Measurements from ENCODE around the gene GSDME.

Gene GSDME

GRCh38 chr7:24773646-24774045 lies 16.4 kb upstream of the GSDME start:
- H3K9me3 ChIP-seq = no peaks in the 10 kb centered on the region
- H3K27ac ChIP-seq = no peak overlapping the region

GRCh38 chr7:24769851-24770250 lies 12.6 kb upstream of the GSDME start:
- Histone ChIP-seq H3K36me3 (no peaks in the 10 kb centered on the region), H3K4me3 (ENCODE audit: low read depth in 1 of 2, low read length in 1 of 2) (no peak overlapping the region), H3K4me1 (ENCODE audit: control insufficient read depth in 1 of 2, insufficient read depth in 1 of 2, low read depth in 1 of 2, low read length in 1 of 2) (no peaks in the 10 kb centered on the region), H3K27me3 (peaks cover 8% of the 10 kb centered on the region), H3K9me3 (no peaks in the 10 kb centered on the region), H3K27ac (no peak overlapping the region)
- TF ChIP-seq, protein P1, sequence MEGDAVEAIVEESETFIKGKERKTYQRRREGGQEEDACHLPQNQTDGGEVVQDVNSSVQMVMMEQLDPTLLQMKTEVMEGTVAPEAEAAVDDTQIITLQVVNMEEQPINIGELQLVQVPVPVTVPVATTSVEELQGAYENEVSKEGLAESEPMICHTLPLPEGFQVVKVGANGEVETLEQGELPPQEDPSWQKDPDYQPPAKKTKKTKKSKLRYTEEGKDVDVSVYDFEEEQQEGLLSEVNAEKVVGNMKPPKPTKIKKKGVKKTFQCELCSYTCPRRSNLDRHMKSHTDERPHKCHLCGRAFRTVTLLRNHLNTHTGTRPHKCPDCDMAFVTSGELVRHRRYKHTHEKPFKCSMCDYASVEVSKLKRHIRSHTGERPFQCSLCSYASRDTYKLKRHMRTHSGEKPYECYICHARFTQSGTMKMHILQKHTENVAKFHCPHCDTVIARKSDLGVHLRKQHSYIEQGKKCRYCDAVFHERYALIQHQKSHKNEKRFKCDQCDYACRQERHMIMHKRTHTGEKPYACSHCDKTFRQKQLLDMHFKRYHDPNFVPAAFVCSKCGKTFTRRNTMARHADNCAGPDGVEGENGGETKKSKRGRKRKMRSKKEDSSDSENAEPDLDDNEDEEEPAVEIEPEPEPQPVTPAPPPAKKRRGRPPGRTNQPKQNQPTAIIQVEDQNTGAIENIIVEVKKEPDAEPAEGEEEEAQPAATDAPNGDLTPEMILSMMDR (IDR thresholded peaks at IDR 0.05) = no peak

More at GRCh38 chr7:24773646-24774045, 16.4 kb upstream of the GSDME start:
- Histone ChIP-seq H3K4me1 (ENCODE audit: control insufficient read depth in 1 of 2, insufficient read depth in 1 of 2, low read depth in 1 of 2, low read length in 1 of 2) (no peaks in the 10 kb centered on the region), H3K36me3 (no peaks in the 10 kb centered on the region), H3K4me3 (ENCODE audit: low read depth in 1 of 2, low read length in 1 of 2) (no peak overlapping the region), H3K27me3 (no peaks in the 10 kb centered on the region)
- TF ChIP-seq, protein P1 (IDR thresholded peaks at IDR 0.05) = no peak

- Histone ChIP-seq H3K27me3 (peaks cover 14% of the 10 kb centered on the region), H3K9me3 (no peaks in the 10 kb centered on the region), H3K27ac (no peak overlapping the region), H3K4me1 (ENCODE audit: control insufficient read depth in 1 of 2, insufficient read depth in 1 of 2, low read depth in 1 of 2, low read length in 1 of 2) (no peaks in the 10 kb centered on the region), H3K4me3 (ENCODE audit: low read depth in 1 of 2, low read length in 1 of 2) (no peak overlapping the region), H3K36me3 (no peaks in the 10 kb centered on the region)
- TF ChIP-seq, protein P1 (IDR thresholded peaks at IDR 0.05) = no peak
Measured at GRCh38 chr7:24769014-24769830, 12.0 kb upstream of the GSDME start.

DNA sequence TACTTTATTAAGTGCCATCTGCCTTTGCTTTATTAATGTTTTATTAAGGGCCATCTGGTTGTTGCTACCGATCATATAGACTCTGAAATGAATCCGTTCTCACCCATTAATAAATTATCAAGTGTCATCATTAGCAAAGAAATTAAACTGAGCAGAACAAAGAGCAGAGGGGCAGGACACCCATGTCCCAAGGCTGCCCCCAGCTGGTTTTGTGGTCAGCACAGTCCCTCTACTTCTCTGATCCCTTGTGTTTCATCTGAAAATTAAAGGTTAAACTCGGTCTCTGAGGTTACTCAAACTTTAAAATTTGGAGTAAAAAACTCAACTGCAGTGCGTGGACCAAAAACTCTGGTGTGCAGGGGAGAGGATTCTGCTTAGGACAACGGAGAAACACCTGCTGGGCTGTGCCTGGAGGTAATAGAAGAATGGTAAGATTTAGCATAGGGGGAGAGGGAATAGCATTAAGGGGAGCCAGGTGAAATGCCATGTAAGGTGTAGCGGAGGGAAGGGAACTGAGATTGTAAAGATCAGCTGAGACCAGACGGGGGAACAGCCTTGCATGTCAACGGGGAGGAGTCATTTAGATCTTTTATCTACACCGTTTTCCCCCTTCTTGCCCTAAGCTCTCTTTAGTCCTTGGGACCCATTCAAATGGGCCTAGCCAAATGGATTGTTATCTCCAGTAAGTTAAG lies 10.8 kb upstream of the GSDME start:
- TF ChIP-seq, protein P1 (IDR thresholded peaks at IDR 0.05) = no peak
- Histone ChIP-seq H3K9me3 (no peaks in the 10 kb centered on the region), H3K27me3 (peaks cover 25% of the 10 kb centered on the region), H3K27ac (no peak overlapping the region), H3K4me1 (ENCODE audit: control insufficient read depth in 1 of 2, insufficient read depth in 1 of 2, low read depth in 1 of 2, low read length in 1 of 2) (no peaks in the 10 kb centered on the region), H3K36me3 (no peaks in the 10 kb centered on the region), H3K4me3 (ENCODE audit: low read depth in 1 of 2, low read length in 1 of 2) (no peak overlapping the region)

DNA sequence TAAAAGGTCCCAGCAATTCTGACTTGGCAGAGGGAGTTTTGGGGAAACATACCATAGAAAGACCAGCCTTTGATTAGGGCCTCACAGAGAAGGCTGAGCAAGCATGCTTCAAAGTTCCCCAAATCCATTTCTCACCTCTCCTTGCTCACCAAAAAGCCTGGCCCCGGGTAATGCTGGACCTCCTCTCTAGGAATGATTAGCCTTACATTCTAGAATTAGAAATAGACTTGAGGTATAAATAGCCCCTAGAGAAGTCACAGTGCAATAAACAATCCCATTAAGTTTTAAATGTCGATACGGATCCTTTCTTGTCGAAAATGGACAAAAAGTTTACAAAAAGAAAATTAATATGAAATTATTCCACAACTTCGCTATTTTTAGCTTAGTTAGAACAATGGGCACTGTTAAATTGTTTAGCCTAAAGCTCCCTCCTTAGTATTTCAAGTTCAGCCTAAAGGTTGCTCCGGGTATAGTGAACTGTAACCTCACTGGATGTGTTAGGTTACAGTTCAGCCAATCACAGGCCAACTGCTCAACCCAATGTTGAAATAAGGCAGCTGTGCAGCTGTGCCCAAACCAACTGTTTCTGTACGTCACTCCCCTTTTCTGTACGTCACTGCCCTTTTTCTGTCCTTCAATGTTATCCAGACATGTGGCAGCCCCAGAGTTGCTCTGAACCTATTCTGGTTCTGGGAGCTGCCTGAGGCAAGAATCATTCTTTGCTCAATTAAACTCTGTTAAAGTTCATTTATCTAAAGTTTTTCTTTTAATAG lies 7.9 kb upstream of the GSDME start:
- H3K4me3 ChIP-seq (ENCODE audit: low read depth in 1 of 2, low read length in 1 of 2) = no peak overlapping the region
- peaks cover 53% of the 10 kb centered on the region for H3K27me3 ChIP-seq
- TF ChIP-seq, protein P1 (IDR thresholded peaks at IDR 0.05) = no peak
- no peak overlapping the region for H3K27ac ChIP-seq
- no peaks in the 10 kb centered on the region for H3K4me1 ChIP-seq (ENCODE audit: control insufficient read depth in 1 of 2, insufficient read depth in 1 of 2, low read depth in 1 of 2, low read length in 1 of 2)
- no peaks in the 10 kb centered on the region for H3K36me3 ChIP-seq
- no peaks in the 10 kb centered on the region for H3K9me3 ChIP-seq

All from neutrophil (primary cell).